Glutamatergic neuron (in vitro differentiated cells): ENCODE measurements around the gene MTM1. TPM values are rescaled to one million over a fixed set of nuclear protein-coding genes. Genes with fewer than 3 reads are reported as not detected.

Experiments
- DNase-seq: peaks from one replicate; pipeline ENCODE4 v3.0.0; 2022
- H3K27ac Mint-ChIP-seq: one replicate; pipeline ENCODE4 v1.8.0; 2020; ENCODE audit warnings: mild to moderate bottlenecking, mixed read lengths, inconsistent platforms; ENCODE audit not compliant: unreplicated experiment
- H3K27me3 Mint-ChIP-seq: one replicate; pipeline ENCODE4 v1.8.0; 2020; ENCODE audit warnings: mild to moderate bottlenecking, moderate library complexity, mixed read lengths, inconsistent platforms; ENCODE audit not compliant: unreplicated experiment
- H3K36me3 Mint-ChIP-seq: one replicate; pipeline ENCODE4 v1.8.0; 2020; ENCODE audit warnings: mild to moderate bottlenecking, mixed read lengths, inconsistent platforms; ENCODE audit not compliant: unreplicated experiment
- H3K4me1 Mint-ChIP-seq: one replicate; pipeline ENCODE4 v1.8.0; 2020; ENCODE audit warnings: mild to moderate bottlenecking, low read depth, mixed read lengths, inconsistent platforms; ENCODE audit not compliant: unreplicated experiment
- H3K4me3 Mint-ChIP-seq: one replicate; pipeline ENCODE4 v1.8.0; 2020; ENCODE audit warnings: mild to moderate bottlenecking, mixed read lengths, inconsistent platforms; ENCODE audit not compliant: unreplicated experiment
- H3K9me3 Mint-ChIP-seq: one replicate; pipeline ENCODE4 v1.8.0; 2020; ENCODE audit warnings: mild to moderate bottlenecking, moderate library complexity, mixed read lengths, inconsistent platforms; ENCODE audit not compliant: unreplicated experiment
- CTCF ChIP-seq: fragments of 200-600 bp; sonication (generic); IDR thresholded peaks from one replicate; pipeline ENCODE4 v1.5.0; 2021; ENCODE audit not compliant: partially characterized antibody, unreplicated experiment
- total RNA-seq: library from RNA; stranded (reverse); fragmentation: NEBNext Ultra II Directional; extraction: Animal tissue kit (Norgen Biotek cat#: 25700); gene quantifications from one replicate; pipeline ENCODE4 v1.2.1, GENCODE V29; 2021; ENCODE audit not compliant: unreplicated experiment

The MTM1 gene
- total RNA-seq, 1 donor from 2014 or later, result 7.4 TPM

- no peaks in the 10 kb centered on the region for H3K9me3 Mint-ChIP-seq
- no peaks in the 10 kb centered on the region for H3K27me3 Mint-ChIP-seq
- DNase-seq, result no peak
- H3K36me3 Mint-ChIP-seq, result no peaks in the 10 kb centered on the region
- no peak overlapping the region for H3K27ac Mint-ChIP-seq
- H3K4me1 Mint-ChIP-seq, result no peaks in the 10 kb centered on the region
- H3K4me3 Mint-ChIP-seq, result no peak overlapping the region
- no peak for TF ChIP-seq CTCF
These were observed 3.8 kb downstream of the MTM1 start for GRCh38 chrX:150572206-150572605.

- H3K4me3 Mint-ChIP-seq, result no peak overlapping the region
- H3K27me3 Mint-ChIP-seq, result no peaks in the 10 kb centered on the region
- no peak for TF ChIP-seq CTCF
- H3K4me1 Mint-ChIP-seq, result no peaks in the 10 kb centered on the region
- no peak overlapping the region for H3K27ac Mint-ChIP-seq
- H3K9me3 Mint-ChIP-seq, result no peaks in the 10 kb centered on the region
- H3K36me3 Mint-ChIP-seq, result no peaks in the 10 kb centered on the region
- no peak for DNase-seq
These were observed 4.7 kb downstream of the MTM1 start for GRCh38 chrX:150573106-150573505.

- Mint-ChIP-seq H3K4me3 (no peak overlapping the region), H3K27ac (no peak overlapping the region), H3K9me3 (no peaks in the 10 kb centered on the region), H3K27me3 (no peaks in the 10 kb centered on the region), H3K4me1 (no peaks in the 10 kb centered on the region), H3K36me3 (no peaks in the 10 kb centered on the region)
- DNase-seq, result no peak
- TF ChIP-seq CTCF, result no peak
These were observed 5.3 kb downstream of the MTM1 start for GRCh38 chrX:150573702-150574101.

GRCh38 chrX:150574559-150575418, 6.4 kb downstream of the MTM1 start:
- H3K36me3 Mint-ChIP-seq, result no peaks in the 10 kb centered on the region
- DNase-seq, result no peak
- H3K27ac Mint-ChIP-seq, result no peak overlapping the region
- no peaks in the 10 kb centered on the region for H3K27me3 Mint-ChIP-seq
- H3K4me3 Mint-ChIP-seq, result no peak overlapping the region
- no peaks in the 10 kb centered on the region for H3K4me1 Mint-ChIP-seq
- H3K9me3 Mint-ChIP-seq, result no peaks in the 10 kb centered on the region
- TF ChIP-seq CTCF, result no peak

- Mint-ChIP-seq H3K4me3 (no peak overlapping the region), H3K36me3 (no peaks in the 10 kb centered on the region), H3K27me3 (no peaks in the 10 kb centered on the region), H3K27ac (no peak overlapping the region), H3K9me3 (no peaks in the 10 kb centered on the region), H3K4me1 (no peaks in the 10 kb centered on the region)
- no peak for DNase-seq
- TF ChIP-seq CTCF, result no peak
These were observed 7.0 kb downstream of the MTM1 start for GRCh38 chrX:150575419-150575814.
